GM18909 (cell line): Measurements from ENCODE around the gene ACTR1A.
A peak's percentile ranks its signal among the peaks of the same experiment; 100 is the strongest.
"Not testable (repeated sequence)": the region's sequence is repeated elsewhere in the genome, so short reads cannot be mapped to it uniquely, and the experiment has no call there.

Experiments
- ATAC-seq: cut with Tn5 transposase; IDR thresholded peaks from one replicate; pipeline ENCODE4 v1.9.1; 2021; ENCODE audit warnings: mild to moderate bottlenecking; ENCODE audit not compliant: unreplicated experiment, poor library complexity

The ACTR1A gene

GRCh38 chr10:102517553-102517952 is 15.0 kb upstream of the ACTR1A start:
- ATAC-seq, result no peak

GRCh38 chr10:102515724-102516123 is 13.2 kb upstream of the ACTR1A start:
- no peak for ATAC-seq

GRCh38 chr10:102514487-102515311 is 12.2 kb upstream of the ACTR1A start:
- no peak for ATAC-seq

GRCh38 chr10:102511583-102512274 is 9.2 kb upstream of the ACTR1A start:
- peak; percentile 67 for ATAC-seq

- ATAC-seq, result no peak
Observed at GRCh38 chr10:102509387-102509786, 6.9 kb upstream of the ACTR1A start.

GRCh38 chr10:102508506-102508905 is 6.0 kb upstream of the ACTR1A start:
- ATAC-seq, result no peak

- ATAC-seq, result no peak
Observed at GRCh38 chr10:102507521-102507920, 5.0 kb upstream of the ACTR1A start.

GRCh38 chr10:102505462-102506115 is 3.1 kb upstream of the ACTR1A start:
- no peak for ATAC-seq

- ATAC-seq, result no peak
Observed at GRCh38 chr10:102504976-102505300, 2.4 kb upstream of the ACTR1A start.

- no peak for ATAC-seq
Observed at GRCh38 chr10:102504179-102504975, 1.9 kb upstream of the ACTR1A start.

- ATAC-seq, result peak; percentile 67
Observed at GRCh38 chr10:102503264-102504178, 1.0 kb upstream of the ACTR1A start, which contains the start of gene SUFU. Gene SUFU, plus strand, starts transcription at chr10:102503972. Its CDS starts 181 bp downstream, at chr10:102504153.

GRCh38 chr10:102502029-102502336 is 529 bp downstream of the ACTR1A start:
- peak; percentile 75 for ATAC-seq

GRCh38 chr10:102501201-102502028 is 1.1 kb downstream of the ACTR1A start:
- ATAC-seq, result no peak

- ATAC-seq, result not testable (repeated sequence)
Observed at GRCh38 chr10:102500686-102501085, 1.8 kb downstream of the ACTR1A start.

- ATAC-seq, result no peak
Observed at GRCh38 chr10:102499356-102499755, 3.2 kb downstream of the ACTR1A start.

GRCh38 chr10:102497545-102497944 is 5.0 kb downstream of the ACTR1A start:
- ATAC-seq, result no peak

GRCh38 chr10:102493771-102494170 is 8.7 kb downstream of the ACTR1A start:
- no peak for ATAC-seq

- no peak for ATAC-seq
Observed at GRCh38 chr10:102492983-102493382, 9.5 kb downstream of the ACTR1A start.
